Epithelial cell of prostate (primary cell): Measurements from ENCODE around the gene STIP1.

Source experiments
- DNase-seq: peaks from one replicate; pipeline ENCODE4 v3.0.0-alpha.2; 2011; ENCODE audit warnings: low read depth, low spot score
- H3K27ac ChIP-seq: fragments of 450-650 bp; 2 replicates; pipeline ENCODE4 v1.5.1; 2017; ENCODE audit warnings: mild to moderate bottlenecking

The STIP1 gene

GRCh38 chr11:64247729-64248531, 62.0 kb downstream of the STIP1 start:
- peak overlapping the region; percentile 99 for H3K27ac ChIP-seq
- DNase-seq: no peak

- H3K27ac ChIP-seq: no peak overlapping the region
- DNase-seq: no peak
Observed at GRCh38 chr11:64248578-64248977, 62.6 kb downstream of the STIP1 start.

- no peak overlapping the region for H3K27ac ChIP-seq
- no peak for DNase-seq
Observed at GRCh38 chr11:64249038-64249437, 63.1 kb downstream of the STIP1 start.

GRCh38 chr11:64249563-64250414, 63.8 kb downstream of the STIP1 start:
- no peak for DNase-seq
- no peak overlapping the region for H3K27ac ChIP-seq

- no peak for DNase-seq
- no peak overlapping the region for H3K27ac ChIP-seq
Observed at GRCh38 chr11:64250415-64251015, 64.5 kb downstream of the STIP1 start.

- no peak for DNase-seq
Observed at GRCh38 chr11:64251016-64251752, 65.2 kb downstream of the STIP1 start, which contains the start of gene PLCB3. TSS of gene PLCB3 (plus strand) at chr11:64251530. CDS start at chr11:64251650, 120 bp downstream.

GRCh38 chr11:64251753-64252002, 65.7 kb downstream of the STIP1 start:
- peak overlapping the region; percentile 71 for H3K27ac ChIP-seq
- DNase-seq: no peak

More at GRCh38 chr11:64251016-64251752, 65.2 kb downstream of the STIP1 start, which contains the start of gene PLCB3:
- peak within 1 kb of the TSS; percentile 71 for H3K27ac ChIP-seq

GRCh38 chr11:64252003-64252872, 66.3 kb downstream of the STIP1 start:
- no peak for DNase-seq
- peak overlapping the region; percentile 71 for H3K27ac ChIP-seq

- no peak for DNase-seq
- no peak overlapping the region for H3K27ac ChIP-seq
Observed at GRCh38 chr11:64253043-64253442, 67.1 kb downstream of the STIP1 start.

GRCh38 chr11:64253481-64253880, 67.5 kb downstream of the STIP1 start:
- no peak for DNase-seq
- no peak overlapping the region for H3K27ac ChIP-seq
